Measurements from ENCODE around the gene SLC6A19. TPM values are rescaled to one million over a fixed set of nuclear protein-coding genes. Genes with fewer than 3 reads are reported as not detected.

The SLC6A19 gene
- under 1 TPM; 0.09 to 0.15 TPM for total RNA-seq
- polyA plus RNA-seq (2013, experiment 1 of 2): not detected
- not detected for polyA plus RNA-seq (2013, experiment 2 of 2)
- long read RNA-seq, experiment 1: 0 reads
- long read RNA-seq, experiment 2: 0 reads
- long read RNA-seq, experiment 3, partial matches to known transcripts: 0 of 1 reads
- long read RNA-seq, experiment 3, other reads (novel, unspliced or antisense): 1 of 1 reads
- long read RNA-seq, experiment 4: 0 reads

GRCh38 chr5:1201327-1202025 is at the start of gene SLC6A19:
TSS of gene SLC6A19 (plus strand) at chr5:1201595. CDS start at chr5:1201651, 56 bp downstream.
- H3K4me1 Mint-ChIP-seq: peaks cover 5% of the 10 kb centered on the region
- WGBS, 2 experiments (ENCODE audit: insufficient coverage in 1 of 2, insufficient read length in 1 of 2): 90 to 91% methylated on average over 50 to 51 of the region's 51 CpGs
- Histone ChIP-seq H3K27ac (ENCODE audit: low read depth, low read length) (no peak within 1 kb of the TSS), H3K4me3 (ENCODE audit: low read length) (no peak within 1 kb of the TSS), H3K9ac (ENCODE audit: extremely low read depth, low read length, poor library complexity, severe bottlenecking) (no peak within 1 kb of the TSS), H3K27me3 (ENCODE audit: control insufficient read depth, insufficient read depth, low read length, poor library complexity, severe bottlenecking) (peaks cover 14% of the 10 kb centered on the region), H3K36me3 (ENCODE audit: control insufficient read depth, insufficient read depth, low read length) (no peaks in the 10 kb centered on the region), H3K9me3 (ENCODE audit: control insufficient read depth, low read length) (no peaks in the 10 kb centered on the region), H3K4me1 (ENCODE audit: control insufficient read depth, insufficient read depth, low read length) (no peaks in the 10 kb centered on the region)
- TF ChIP-seq, protein P1, sequence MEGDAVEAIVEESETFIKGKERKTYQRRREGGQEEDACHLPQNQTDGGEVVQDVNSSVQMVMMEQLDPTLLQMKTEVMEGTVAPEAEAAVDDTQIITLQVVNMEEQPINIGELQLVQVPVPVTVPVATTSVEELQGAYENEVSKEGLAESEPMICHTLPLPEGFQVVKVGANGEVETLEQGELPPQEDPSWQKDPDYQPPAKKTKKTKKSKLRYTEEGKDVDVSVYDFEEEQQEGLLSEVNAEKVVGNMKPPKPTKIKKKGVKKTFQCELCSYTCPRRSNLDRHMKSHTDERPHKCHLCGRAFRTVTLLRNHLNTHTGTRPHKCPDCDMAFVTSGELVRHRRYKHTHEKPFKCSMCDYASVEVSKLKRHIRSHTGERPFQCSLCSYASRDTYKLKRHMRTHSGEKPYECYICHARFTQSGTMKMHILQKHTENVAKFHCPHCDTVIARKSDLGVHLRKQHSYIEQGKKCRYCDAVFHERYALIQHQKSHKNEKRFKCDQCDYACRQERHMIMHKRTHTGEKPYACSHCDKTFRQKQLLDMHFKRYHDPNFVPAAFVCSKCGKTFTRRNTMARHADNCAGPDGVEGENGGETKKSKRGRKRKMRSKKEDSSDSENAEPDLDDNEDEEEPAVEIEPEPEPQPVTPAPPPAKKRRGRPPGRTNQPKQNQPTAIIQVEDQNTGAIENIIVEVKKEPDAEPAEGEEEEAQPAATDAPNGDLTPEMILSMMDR (conservative IDR thresholded peaks at IDR 0.05): no peak
- no peak within 1 kb of the TSS for H3K27ac Mint-ChIP-seq
- no peaks in the 10 kb centered on the region for H3K36me3 Mint-ChIP-seq (ENCODE audit: low read depth)
- no peaks in the 10 kb centered on the region for H3K9me3 Mint-ChIP-seq
- no peak for DNase-seq
- H3K27me3 Mint-ChIP-seq (ENCODE audit: insufficient read depth): peaks cover 3% of the 10 kb centered on the region
- H3K4me3 Mint-ChIP-seq: no peak within 1 kb of the TSS

- Mint-ChIP-seq H3K27ac (no peak overlapping the region), H3K4me1 (peaks cover 27% of the 10 kb centered on the region), H3K36me3 (ENCODE audit: low read depth) (peaks cover 8% of the 10 kb centered on the region), H3K9me3 (no peaks in the 10 kb centered on the region), H3K27me3 (ENCODE audit: insufficient read depth) (peaks cover 26% of the 10 kb centered on the region), H3K4me3 (no peak overlapping the region)
- H3K4me1 ChIP-seq (ENCODE audit: control insufficient read depth, insufficient read depth, low read length): peaks cover 4% of the 10 kb centered on the region
- H3K27ac ChIP-seq (ENCODE audit: low read depth, low read length): no peak overlapping the region
- H3K36me3 ChIP-seq (ENCODE audit: control insufficient read depth, insufficient read depth, low read length): no peaks in the 10 kb centered on the region
- no peak overlapping the region for H3K4me3 ChIP-seq (ENCODE audit: low read length)
- TF ChIP-seq, protein P1 (conservative IDR thresholded peaks at IDR 0.05): no peak
- no peak for DNase-seq
- H3K9ac ChIP-seq (ENCODE audit: extremely low read depth, low read length, poor library complexity, severe bottlenecking): no peak overlapping the region
- no peaks in the 10 kb centered on the region for H3K9me3 ChIP-seq (ENCODE audit: control insufficient read depth, low read length)
- WGBS, 2 experiments (ENCODE audit: insufficient coverage in 1 of 2, insufficient read length in 1 of 2): 85 to 89% methylated on average over 5 to 10 of the region's 10 CpGs
- peaks cover 33% of the 10 kb centered on the region for H3K27me3 ChIP-seq (ENCODE audit: control insufficient read depth, insufficient read depth, low read length, poor library complexity, severe bottlenecking)
These were observed 49.2 kb upstream of the SLC6A19 start for GRCh38 chr5:1152156-1152555.

- H3K4me3 ChIP-seq (ENCODE audit: low read length): no peak overlapping the region
- Mint-ChIP-seq H3K27me3 (ENCODE audit: insufficient read depth) (peaks cover 33% of the 10 kb centered on the region), H3K36me3 (ENCODE audit: low read depth) (peaks cover 8% of the 10 kb centered on the region), H3K4me1 (peaks cover 23% of the 10 kb centered on the region), H3K4me3 (no peak overlapping the region), H3K27ac (no peak overlapping the region), H3K9me3 (no peaks in the 10 kb centered on the region)
- WGBS, 2 experiments (ENCODE audit: insufficient coverage in 1 of 2, insufficient read length in 1 of 2): 88 to 89% methylated on average over 4 to 15 of the region's 15 CpGs
- no peak overlapping the region for H3K9ac ChIP-seq (ENCODE audit: extremely low read depth, low read length, poor library complexity, severe bottlenecking)
- peaks cover 33% of the 10 kb centered on the region for H3K27me3 ChIP-seq (ENCODE audit: control insufficient read depth, insufficient read depth, low read length, poor library complexity, severe bottlenecking)
- H3K4me1 ChIP-seq (ENCODE audit: control insufficient read depth, insufficient read depth, low read length): peaks cover 4% of the 10 kb centered on the region
- TF ChIP-seq, protein P1 (conservative IDR thresholded peaks at IDR 0.05): no peak
- no peaks in the 10 kb centered on the region for H3K9me3 ChIP-seq (ENCODE audit: control insufficient read depth, low read length)
- no peaks in the 10 kb centered on the region for H3K36me3 ChIP-seq (ENCODE audit: control insufficient read depth, insufficient read depth, low read length)
- DNase-seq: no peak
- no peak overlapping the region for H3K27ac ChIP-seq (ENCODE audit: low read depth, low read length)
These were observed 48.6 kb upstream of the SLC6A19 start for GRCh38 chr5:1152771-1153282.

All from endodermal cell (in vitro differentiated cells).